Breast epithelium (tissue), 4 donors: ENCODE measurements around the gene PARD3B. TPM values are rescaled to one million over a fixed set of nuclear protein-coding genes. Genes with fewer than 3 reads are reported as not detected.

ENCODE experiments used
- DNase-seq, 2 donors: peaks; one replicate each; pipeline ENCODE4 v3.0.0-alpha.2; 2019; ENCODE audit warnings: low spot score in 2 of 2
- H3K27ac ChIP-seq, 2 donors: fragments of 200-600 bp; sonication (generic) in 1 of 2; one replicate each; pipeline ENCODE4 v1.5.1; 2016 to 2019; ENCODE audit warnings: mild to moderate bottlenecking in 1 of 2
- H3K27me3 ChIP-seq, 2 donors: fragments of 200-600 bp; sonication (generic) in 1 of 2; one replicate each; pipeline versions ENCODE4 v1.5.1 to v1.6.0; 2017 to 2019; ENCODE audit warnings: control low read depth in 1 of 2, mild to moderate bottlenecking in 1 of 2
- H3K36me3 ChIP-seq: fragments of 200-600 bp; one replicate; pipeline ENCODE4 v1.5.1; 2019
- H3K4me1 ChIP-seq, 2 donors: fragments of 200-600 bp; sonication (generic); one replicate each; pipeline ENCODE4 v1.5.1; 2016 to 2019; ENCODE audit warnings: control low read depth in 1 of 2
- H3K4me3 ChIP-seq, 3 donors: fragments of 200-600 bp; sonication (generic); 1 replicate in 2 of 3; 2 replicates in 1 of 3; pipeline ENCODE4 v1.5.1; 2016 to 2019; ENCODE audit warnings: mild to moderate bottlenecking in 3 of 3, moderate library complexity in 2 of 3
- H3K9me3 ChIP-seq, 2 donors: fragments of 200-600 bp; sonication (generic) in 1 of 2; one replicate each; pipeline ENCODE4 v1.5.1; 2016 to 2019; ENCODE audit warnings: control low read depth in 1 of 2
- POLR2A ChIP-seq: fragments of 450-650 bp; IDR thresholded peaks from one replicate; pipeline ENCODE4 v1.6.1; 2016; ENCODE audit warnings: antibody characterized with exemption, mild to moderate bottlenecking, moderate library complexity
- POLR2AphosphoS5 ChIP-seq, 3 donors: sonication (generic); formaldehyde crosslinking; IDR thresholded peaks; one replicate each; pipeline ENCODE4 v1.6.1; 2017; ENCODE audit warnings: antibody characterized with exemption in 3 of 3
- intact Hi-C: fragments of 100-400 bp; cut with DNase I; formaldehyde crosslinking; loops from one replicate; pipeline ENCODE4 v1.15.1; 2023; ENCODE audit warnings: low total_unique reads
- total RNA-seq, 3 donors: library from RNA; depleted of rRNA; stranded (reverse); fragments of >200 nt; gene quantifications; one replicate each; pipeline ENCODE4 v1.1.0, GENCODE V29; 2016
- TF ChIP-seq, protein P1 (sequence below), 3 donors: fragments of 450-650 bp; IDR thresholded peaks; one replicate each; pipeline ENCODE4 v1.5.1; 2016 to 2017; ENCODE audit warnings: antibody characterized with exemption in 3 of 3, mild to moderate bottlenecking in 3 of 3, moderate library complexity in 3 of 3

PARD3B gene
- total RNA-seq, 3 donors from 2014 or later, result 24.6 to 66.2 (median 25.9) TPM

DNA sequence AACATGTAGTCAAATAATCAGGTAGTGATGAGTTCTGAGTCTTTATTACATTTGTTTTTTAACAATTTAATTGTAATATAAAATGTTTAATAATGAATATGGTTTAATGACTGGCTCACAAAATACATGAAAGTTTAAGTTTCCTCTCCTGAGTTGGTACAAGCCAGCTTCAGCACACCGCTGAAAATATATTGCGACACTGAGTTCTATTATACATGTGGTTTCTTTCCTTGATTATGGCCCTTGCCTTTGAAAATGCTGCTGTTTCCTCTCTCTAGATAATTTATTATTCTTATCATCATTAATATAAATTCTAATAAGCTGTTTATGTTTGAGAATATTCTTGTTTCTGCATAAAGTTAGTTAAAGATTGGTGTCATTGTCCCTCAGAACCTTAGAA lies 249.3 kb downstream of the PARD3B start:
- no peaks in the 10 kb centered on the region for H3K9me3 ChIP-seq
- no peak for DNase-seq
- intact Hi-C loops, result no loop called here

DNA sequence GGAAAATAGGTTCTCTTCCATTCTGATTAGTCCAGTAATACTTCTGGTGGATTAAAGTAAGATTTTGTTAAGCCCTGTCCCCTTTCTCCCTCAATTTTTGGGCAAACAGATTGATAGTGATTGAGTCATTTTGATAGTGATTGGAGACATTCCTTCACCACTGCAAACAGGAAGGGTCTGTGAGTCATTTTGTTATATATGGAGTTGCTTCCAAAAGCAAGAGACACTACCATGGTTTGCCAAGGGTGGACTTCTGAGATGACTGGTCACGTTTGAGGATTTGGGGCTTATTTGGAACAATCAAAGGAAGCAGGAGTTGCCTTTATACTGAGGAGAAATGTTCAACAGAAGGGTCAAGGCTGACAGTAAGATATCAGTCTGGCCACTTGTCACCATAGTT lies 249.9 kb downstream of the PARD3B start:
- TF ChIP-seq POLR2A (no peak), POLR2AphosphoS5 (IDR thresholded peaks at IDR 0.05) (no peak)
- TF ChIP-seq, protein P1, sequence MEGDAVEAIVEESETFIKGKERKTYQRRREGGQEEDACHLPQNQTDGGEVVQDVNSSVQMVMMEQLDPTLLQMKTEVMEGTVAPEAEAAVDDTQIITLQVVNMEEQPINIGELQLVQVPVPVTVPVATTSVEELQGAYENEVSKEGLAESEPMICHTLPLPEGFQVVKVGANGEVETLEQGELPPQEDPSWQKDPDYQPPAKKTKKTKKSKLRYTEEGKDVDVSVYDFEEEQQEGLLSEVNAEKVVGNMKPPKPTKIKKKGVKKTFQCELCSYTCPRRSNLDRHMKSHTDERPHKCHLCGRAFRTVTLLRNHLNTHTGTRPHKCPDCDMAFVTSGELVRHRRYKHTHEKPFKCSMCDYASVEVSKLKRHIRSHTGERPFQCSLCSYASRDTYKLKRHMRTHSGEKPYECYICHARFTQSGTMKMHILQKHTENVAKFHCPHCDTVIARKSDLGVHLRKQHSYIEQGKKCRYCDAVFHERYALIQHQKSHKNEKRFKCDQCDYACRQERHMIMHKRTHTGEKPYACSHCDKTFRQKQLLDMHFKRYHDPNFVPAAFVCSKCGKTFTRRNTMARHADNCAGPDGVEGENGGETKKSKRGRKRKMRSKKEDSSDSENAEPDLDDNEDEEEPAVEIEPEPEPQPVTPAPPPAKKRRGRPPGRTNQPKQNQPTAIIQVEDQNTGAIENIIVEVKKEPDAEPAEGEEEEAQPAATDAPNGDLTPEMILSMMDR (IDR thresholded peaks at IDR 0.05), result no peak
- intact Hi-C loops, result no loop called here

More for the DNA sequence above, 249.3 kb downstream of the PARD3B start:
- Histone ChIP-seq H3K27ac (no peak overlapping the region), H3K4me3 (no peak overlapping the region), H3K36me3 (no peaks in the 10 kb centered on the region), H3K4me1 (no peaks in the 10 kb centered on the region), H3K27me3 (no peaks in the 10 kb centered on the region)
- no peak for TF ChIP-seq POLR2A
- TF ChIP-seq, protein P1 (IDR thresholded peaks at IDR 0.05), result no peak
- TF ChIP-seq POLR2AphosphoS5 (IDR thresholded peaks at IDR 0.05), result no peak

DNA sequence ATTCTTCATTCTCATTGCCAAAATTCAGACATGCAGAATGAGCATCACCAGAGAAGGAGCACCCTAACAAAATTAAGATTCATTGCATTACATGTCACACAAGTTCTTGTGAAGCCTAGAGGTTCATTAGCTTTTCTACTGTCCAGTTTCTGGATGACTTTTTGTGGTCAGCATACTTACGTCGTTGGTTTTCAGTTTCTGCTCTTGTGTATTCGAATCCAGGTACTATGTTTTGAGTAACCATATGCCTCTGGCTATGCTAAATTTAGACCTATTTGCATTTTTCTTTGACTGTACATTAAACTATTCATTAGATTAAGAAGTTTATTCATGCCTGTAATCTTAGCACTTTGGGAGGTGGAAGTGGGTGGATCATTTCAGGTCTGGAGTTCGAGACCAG lies 251.3 kb downstream of the PARD3B start:
- Histone ChIP-seq H3K4me1 (no peaks in the 10 kb centered on the region), H3K9me3 (no peaks in the 10 kb centered on the region), H3K27me3 (no peaks in the 10 kb centered on the region), H3K36me3 (no peaks in the 10 kb centered on the region), H3K4me3 (no peak overlapping the region), H3K27ac (no peak overlapping the region)
- intact Hi-C loops, result no loop called here
- TF ChIP-seq POLR2AphosphoS5 (IDR thresholded peaks at IDR 0.05), result no peak
- TF ChIP-seq, protein P1 (IDR thresholded peaks at IDR 0.05), result no peak
- TF ChIP-seq POLR2A, result no peak
- no peak for DNase-seq

More for the DNA sequence above, 249.9 kb downstream of the PARD3B start:
- Histone ChIP-seq H3K9me3 (no peaks in the 10 kb centered on the region), H3K36me3 (no peaks in the 10 kb centered on the region), H3K4me3 (no peak overlapping the region), H3K27ac (no peak overlapping the region), H3K27me3 (no peaks in the 10 kb centered on the region), H3K4me1 (no peaks in the 10 kb centered on the region)
- DNase-seq, result no peak

DNA sequence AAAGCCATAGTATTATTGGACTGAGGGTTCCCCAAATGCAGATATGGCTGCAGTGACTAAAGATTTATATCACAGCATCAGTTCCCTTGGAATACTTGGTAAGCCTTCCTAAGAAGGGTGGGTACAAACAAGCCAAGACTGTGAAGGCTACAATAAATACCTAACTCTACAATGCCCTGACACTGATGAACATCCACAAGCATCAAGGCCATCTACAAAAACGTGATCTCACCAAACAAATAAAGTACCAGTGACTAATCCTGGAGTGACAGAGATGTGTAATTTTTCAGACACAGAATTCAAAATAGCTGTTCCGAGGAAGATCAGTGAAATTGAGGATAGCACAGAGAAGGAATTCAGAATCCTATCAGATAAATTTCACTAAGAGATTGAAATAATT lies 254.5 kb downstream of the PARD3B start:
- no peaks in the 10 kb centered on the region for H3K27me3 ChIP-seq
- DNase-seq, result no peak
- no peaks in the 10 kb centered on the region for H3K9me3 ChIP-seq
- H3K36me3 ChIP-seq, result no peaks in the 10 kb centered on the region
- TF ChIP-seq POLR2A, result no peak
- TF ChIP-seq POLR2AphosphoS5 (IDR thresholded peaks at IDR 0.05), result no peak
- TF ChIP-seq, protein P1 (IDR thresholded peaks at IDR 0.05), result no peak
- intact Hi-C loops, result no loop called here
- H3K27ac ChIP-seq, result no peak overlapping the region
- no peak overlapping the region for H3K4me3 ChIP-seq
- H3K4me1 ChIP-seq, result no peaks in the 10 kb centered on the region

DNA sequence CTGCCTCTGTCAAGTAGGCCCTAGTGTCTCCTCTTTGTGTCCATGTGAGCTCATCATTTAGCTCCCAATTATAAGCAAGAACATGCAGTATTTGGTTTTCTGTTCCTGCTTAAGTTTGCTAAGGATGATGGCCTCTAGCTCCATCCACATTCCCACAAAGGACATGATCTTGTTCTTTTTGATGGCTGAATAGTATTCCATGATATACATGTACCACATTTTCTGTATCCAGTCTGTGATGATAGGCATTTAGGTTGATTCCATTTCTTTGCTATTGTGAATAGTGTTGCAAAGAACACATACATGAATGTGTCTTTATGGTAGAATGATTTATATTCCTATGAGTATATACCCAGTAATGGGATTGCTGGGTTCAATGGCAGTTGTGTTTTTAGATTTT lies 263.2 kb downstream of the PARD3B start:
- Histone ChIP-seq H3K36me3 (no peaks in the 10 kb centered on the region), H3K4me3 (no peak overlapping the region), H3K27ac (no peak overlapping the region), H3K27me3 (no peaks in the 10 kb centered on the region), H3K9me3 (peaks cover 21 to 45% of the 10 kb centered on the region in 2 donors), H3K4me1 (no peaks in the 10 kb centered on the region)
- no peak for DNase-seq
- TF ChIP-seq, protein P1 (IDR thresholded peaks at IDR 0.05), result no peak
- TF ChIP-seq POLR2A, result no peak
- TF ChIP-seq POLR2AphosphoS5 (IDR thresholded peaks at IDR 0.05), result no peak
- intact Hi-C loops, result loop anchor here (5.0 kb wide), 1 partner anchor 389 kb away; no protein-coding TSS in a partner anchor
